Fibroblast of peridontal ligament (primary cell): ENCODE data around the gene ST6GAL1.

ENCODE experiments used
- DNase-seq: peaks from one replicate; pipeline ENCODE4 v3.0.0-alpha.2; 2010; ENCODE audit errors: extremely low read depth

The ST6GAL1 gene

DNA sequence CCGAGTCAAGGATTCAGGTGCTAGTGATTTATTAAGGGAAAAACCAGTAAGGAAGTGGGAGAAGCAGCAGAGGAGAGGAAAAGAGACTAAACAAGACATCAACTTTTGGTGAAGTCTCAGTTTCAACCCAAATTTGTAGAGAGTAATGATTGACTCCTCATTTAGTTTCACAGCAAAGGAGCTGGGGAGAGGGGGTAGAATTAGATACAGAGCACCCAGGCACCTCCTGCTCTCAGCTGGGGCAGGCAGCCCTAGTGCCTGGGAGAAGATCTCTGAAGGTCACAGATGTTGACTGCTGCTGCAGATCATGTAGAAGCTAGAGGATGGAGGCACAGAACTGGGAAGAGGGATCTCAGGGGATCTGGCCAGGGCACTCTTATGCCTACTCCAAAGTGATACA lies 179.8 kb downstream of the ST6GAL1 start:
- no peak for DNase-seq

DNA sequence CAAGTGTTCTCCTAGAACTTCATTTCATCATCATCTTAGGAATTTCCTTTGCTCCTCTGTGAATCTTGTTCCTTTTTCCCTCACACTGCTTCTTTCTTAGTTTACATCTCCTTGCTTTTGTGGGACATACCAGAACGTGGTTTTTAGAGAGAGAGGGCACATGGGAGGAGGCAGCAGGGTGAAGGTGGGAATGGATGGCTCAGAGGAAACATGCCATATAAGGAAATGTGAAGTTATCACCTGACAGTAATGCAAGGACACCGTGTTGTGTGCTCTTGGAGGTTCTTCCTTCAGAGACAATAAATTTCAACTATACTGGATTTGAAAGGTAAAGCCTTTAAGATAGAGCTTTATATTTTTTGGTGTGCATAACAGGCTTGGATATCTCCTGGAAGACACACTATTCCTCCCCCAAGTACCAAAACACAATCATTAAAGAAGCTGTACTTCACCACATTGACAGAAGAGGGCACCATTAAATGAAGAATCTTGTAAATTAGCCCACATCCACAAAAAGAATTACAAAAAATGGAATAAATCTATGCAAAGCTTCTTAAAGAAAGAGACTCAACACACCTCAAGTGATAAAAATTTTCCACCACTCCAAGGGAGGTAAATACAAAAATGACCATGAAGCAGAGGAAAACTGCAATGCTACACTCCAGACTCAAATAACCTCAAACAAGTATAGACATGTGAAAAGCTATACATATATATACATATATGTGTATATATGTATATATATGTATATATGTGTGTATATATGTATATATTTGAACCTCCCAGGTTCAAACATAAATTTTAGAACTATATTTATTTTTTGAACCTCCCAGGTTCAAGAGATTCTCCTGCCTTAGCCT lies 182.8 kb downstream of the ST6GAL1 start:
- peak; percentile 69 for DNase-seq

DNA sequence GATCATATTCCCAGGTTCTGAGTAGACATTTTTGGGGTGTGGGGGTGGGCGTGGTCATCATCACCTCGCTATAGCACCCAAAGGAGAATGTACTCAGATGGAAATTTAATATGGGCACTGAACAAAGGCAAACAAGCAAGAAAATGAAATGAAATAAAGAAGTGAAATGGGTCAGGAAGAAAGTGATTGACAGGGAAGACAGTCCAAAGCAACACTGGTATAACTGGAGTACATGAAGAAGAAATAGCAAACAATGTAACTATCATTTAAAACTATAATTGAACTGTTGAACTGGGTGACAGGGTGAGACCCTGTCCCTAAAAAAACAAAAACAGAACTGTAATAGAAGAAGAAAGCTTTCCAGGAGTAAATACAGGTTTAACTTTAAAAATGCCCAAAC lies 184.2 kb downstream of the ST6GAL1 start:
- DNase-seq, result no peak

DNA sequence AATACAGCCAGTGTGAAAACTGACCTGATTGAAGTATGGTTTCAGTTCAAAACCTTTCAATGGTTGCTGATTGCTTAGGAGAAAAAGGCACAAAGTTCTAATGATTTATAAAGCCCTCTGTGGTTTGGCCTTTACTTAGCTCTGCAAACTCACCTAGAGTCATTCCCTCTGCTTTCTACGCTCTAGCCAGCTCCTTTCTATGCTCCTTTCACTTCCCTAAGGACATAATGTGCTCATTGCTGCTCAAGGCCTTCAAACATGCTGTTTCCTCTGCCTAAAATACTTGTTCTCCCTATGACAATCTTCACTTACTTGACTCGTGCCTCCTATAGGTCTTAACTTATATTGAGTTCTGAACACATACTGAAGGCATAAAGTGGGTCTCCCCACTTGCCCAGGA lies 190.0 kb downstream of the ST6GAL1 start:
- no peak for DNase-seq

DNA sequence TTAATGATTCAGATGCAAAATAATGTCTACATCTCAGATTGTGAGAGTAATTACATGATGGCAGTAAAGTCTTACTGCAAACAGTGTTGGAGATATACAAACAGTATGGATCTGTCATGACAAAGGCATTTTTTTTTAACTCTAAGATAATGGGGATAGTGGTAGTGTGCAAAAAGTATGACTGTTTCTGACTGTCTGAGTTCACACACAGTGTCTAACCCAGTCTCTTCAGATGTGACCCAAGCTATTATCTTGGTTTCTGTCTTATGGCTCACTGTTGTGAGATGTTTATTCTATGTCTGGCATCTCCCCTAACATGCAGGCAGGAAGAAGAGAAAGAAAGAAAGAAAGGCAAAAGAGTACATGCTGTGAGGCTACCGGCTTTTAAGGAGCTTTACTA lies 191.9 kb downstream of the ST6GAL1 start:
- DNase-seq, result no peak

DNA sequence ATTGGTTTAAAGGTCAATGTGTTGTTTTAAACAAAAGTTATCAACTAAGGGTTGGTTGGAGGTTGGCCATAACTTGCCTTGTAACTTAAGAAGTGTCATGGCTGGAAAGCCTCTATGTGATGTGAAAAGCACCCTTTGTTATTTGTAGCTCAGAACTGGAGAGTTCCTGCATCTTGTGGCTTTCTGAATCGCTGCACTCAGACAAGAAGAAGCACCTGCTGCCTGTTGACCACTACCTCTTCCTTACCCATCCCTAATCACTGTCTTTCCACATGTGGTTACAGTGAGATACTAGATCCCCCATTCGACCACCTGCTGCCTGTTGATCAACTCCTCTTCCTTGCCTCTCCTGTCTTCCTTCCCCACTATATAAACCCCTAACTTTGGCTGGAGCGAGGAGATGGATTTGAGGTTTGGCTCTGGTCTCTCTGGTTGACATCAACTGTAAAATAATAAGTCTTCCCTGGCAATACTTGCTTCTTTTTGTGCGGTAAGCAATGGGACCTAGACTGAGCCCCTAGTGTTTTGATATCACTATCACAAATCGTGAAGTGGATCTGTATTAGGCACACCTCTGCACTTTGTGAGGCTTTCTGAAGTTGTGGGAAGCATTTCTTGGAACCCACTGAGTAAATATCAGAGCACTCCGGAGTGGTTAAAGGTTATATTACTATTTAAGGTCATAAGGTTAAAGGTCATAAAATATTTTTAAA lies 195.1 kb downstream of the ST6GAL1 start:
- DNase-seq, result no peak
